Posterior vena cava (tissue), 2 donors: ENCODE measurements around the gene ZNF136. TPM values are rescaled to one million over a fixed set of nuclear protein-coding genes. Genes with fewer than 3 reads are reported as not detected.

Source experiments
- DNase-seq: peaks from one replicate; pipeline ENCODE4 v3.0.0-alpha.2; 2020; ENCODE audit warnings: low spot score
- intact Hi-C, 2 donors: fragments of 100-400 bp; cut with DNase I; formaldehyde crosslinking; loops; one replicate each; pipeline versions ENCODE4 v1.14.1 to v1.14.2; 2022 to 2023
- long read RNA-seq, 2 donors: library from polyadenylated mRNA; unstranded; transcript quantifications; one replicate each; pipeline ENCODE4 v2.0.0, GENCODE V29; 2020 to 2021
- total RNA-seq, 2 donors: library from RNA; stranded (reverse); fragmentation: NEBNext Ultra II Directional; extraction: Animal tissue kit (Norgen Biotek cat#: 25700); gene quantifications; one replicate each; pipeline ENCODE4 v1.2.1, GENCODE V29; 2021
- donor health status: DM: yes; HTN: yes; CAD: no.
- donor health status: DM: yes; HTN: yes; CAD: no.

Gene ZNF136
- 1 to 10 TPM; 9.2 to 9.4 TPM for total RNA-seq
- long read RNA-seq, donor 1, partial matches to known transcripts: 0 of 1 reads
- long read RNA-seq, donor 1, other reads (novel, unspliced or antisense): 1 of 1 reads
- long read RNA-seq, donor 2, transcript ZNF136-201 (4 exons, 3,643 nt): major isoform, 9 of 10 reads
- long read RNA-seq, donor 2, partial matches to known transcripts: 0 of 10 reads
- long read RNA-seq, donor 2, other reads (novel, unspliced or antisense): 1 of 10 reads

DNA sequence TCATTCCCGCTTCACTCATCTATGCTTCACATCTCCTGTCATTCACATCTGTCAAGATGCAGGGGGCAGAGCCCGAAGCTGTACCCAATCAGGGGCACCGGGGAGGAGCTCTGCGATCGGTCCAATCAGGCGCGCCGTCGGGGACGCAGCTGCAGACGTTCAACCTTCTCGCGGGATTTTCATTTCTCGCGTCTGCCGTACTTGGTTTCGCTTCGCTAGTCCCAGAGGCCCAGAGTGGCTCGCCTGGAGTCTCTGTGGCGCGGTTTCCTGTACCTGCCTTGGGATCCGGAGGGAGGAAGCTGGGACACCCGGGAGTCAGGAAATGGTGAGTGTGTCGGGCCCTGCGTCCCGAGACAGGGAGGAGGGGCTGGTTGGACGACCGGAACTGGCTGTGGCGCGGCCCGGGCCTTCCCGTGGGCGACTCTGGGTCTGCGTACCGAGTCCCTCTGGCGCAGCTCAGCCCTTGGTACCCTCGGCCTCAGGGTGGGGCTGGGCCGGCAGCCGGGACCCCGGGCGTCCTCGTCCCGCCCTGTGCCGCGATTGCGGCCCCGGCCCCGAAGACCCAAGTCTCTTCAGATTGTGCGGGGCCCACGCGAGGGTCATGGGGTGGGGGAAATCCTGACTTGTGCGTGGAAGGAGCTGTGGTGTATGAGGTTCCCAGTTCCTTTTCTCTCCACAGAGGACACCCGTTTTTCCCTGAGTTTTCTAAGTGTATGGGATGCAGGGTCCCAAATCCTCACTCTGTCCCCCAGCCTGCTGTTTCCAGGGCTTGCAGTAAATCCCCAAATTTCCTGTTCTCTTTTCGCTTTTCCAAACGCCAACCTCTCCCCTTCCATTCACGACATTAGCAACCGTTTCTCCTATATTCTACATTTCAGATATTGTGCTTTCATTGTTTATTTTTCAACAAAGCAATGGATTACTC is at the start of gene ZNF136:
Gene ZNF136, plus strand, starts transcription at position 215 of the 925 bp plus-strand sequence. Its CDS starts 108 bp downstream, at position 323.
- peak; percentile 98 for DNase-seq
- intact Hi-C loops: no loop called here

DNA sequence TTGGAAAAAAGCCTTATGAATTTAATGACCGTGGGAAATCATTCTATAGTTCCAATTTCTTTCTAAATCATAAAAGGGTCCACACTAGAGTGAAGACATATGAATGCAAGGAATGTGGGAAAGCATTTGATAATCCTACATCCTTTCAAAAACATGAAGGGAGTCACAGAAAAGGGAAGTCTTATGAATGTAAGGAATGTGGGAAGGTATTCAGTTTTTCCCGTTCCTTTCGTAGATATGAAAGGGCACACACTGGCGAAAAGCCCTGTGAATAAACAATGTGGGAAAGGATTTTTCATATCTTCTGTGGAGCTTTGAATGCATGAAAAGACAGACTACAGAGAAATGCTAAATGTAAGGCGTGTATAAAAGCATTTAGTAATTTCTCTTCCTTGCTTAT is 49.8 kb upstream of the ZNF136 start:
- intact Hi-C loops: no loop called here
- no peak for DNase-seq

DNA sequence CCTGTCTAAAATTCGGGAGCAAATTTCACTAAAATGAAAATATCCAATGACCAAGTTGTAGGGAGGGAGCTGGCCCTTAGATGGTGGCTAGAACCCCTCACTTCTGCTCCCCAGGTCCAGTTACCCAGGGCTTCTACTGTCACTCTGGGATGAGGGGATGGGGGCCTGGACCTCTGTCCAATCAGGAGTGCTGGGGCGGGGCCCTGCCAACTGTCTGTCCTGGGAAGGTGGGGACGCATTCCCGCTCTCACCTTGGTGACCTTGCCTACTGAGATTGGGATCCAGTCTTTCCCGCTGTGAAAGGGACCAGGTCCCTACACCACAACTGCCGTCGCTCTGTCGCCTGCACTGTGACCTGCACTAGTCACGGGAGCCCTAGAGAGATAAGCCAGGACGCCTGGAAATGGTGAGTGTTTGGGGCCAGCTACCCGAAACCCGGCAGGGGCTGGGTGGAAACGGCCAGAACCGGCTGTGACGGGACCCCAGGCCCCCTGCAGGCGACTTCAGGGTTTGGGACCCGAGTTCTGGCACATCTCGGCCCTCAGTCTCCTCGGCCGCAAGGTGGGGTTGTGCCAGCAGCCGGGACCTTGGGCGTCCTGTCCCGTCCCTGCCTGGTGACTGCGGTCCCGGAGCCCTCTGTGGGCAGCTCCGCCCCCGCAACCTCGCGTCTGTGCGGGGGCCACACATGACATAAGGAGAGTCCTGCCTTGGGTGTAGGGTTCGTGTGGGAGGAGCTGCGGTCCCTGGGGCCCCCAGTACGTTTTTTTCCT is 45.5 kb upstream of the ZNF136 start:
- DNase-seq: no peak

DNA sequence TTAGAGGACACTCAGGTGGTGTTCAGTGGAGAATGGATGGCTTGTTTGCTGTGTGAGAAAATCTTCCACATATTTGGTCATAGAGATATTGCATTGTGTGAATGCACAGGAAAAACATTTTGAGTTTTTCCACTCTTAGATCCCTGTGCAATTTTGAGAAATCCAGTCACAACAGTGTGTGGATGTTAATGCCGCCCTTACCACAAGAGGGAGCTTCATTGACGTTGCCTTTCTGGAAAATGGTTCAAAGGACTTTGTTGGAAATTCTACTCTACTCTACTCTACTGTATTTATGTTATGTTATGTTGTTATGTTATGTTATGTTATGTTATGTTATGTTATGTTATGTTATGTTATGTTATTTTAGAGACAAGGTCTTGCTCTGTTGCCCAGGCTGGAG is 36.2 kb upstream of the ZNF136 start:
- intact Hi-C loops: no loop called here
- DNase-seq: no peak

More for the DNA sequence above, 45.5 kb upstream of the ZNF136 start:
- intact Hi-C loops: no loop called here

DNA sequence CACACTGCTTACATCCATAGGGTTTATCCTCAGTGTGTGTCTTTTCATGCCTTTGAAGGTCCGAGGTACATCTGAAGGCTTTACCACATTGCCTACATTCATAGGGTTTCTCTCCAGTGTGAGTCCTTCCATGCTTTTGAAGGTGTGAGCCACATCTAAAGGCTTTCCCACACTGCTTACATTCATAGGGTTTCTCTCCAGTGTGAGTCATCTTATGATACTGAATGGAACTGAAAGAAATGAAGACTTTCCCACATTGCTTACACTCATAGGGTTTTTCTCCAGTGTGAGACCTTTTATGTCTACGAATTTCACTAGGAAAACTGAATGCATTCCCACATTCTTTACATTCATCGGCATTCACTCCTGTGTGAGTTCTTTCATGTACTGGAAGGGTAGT is 29.8 kb upstream of the ZNF136 start:
- no peak for DNase-seq
- intact Hi-C loops: loop anchor here in 1 of 2 donors (5.0 kb wide), 1 partner anchor 61 kb away; no protein-coding TSS in a partner anchor

DNA sequence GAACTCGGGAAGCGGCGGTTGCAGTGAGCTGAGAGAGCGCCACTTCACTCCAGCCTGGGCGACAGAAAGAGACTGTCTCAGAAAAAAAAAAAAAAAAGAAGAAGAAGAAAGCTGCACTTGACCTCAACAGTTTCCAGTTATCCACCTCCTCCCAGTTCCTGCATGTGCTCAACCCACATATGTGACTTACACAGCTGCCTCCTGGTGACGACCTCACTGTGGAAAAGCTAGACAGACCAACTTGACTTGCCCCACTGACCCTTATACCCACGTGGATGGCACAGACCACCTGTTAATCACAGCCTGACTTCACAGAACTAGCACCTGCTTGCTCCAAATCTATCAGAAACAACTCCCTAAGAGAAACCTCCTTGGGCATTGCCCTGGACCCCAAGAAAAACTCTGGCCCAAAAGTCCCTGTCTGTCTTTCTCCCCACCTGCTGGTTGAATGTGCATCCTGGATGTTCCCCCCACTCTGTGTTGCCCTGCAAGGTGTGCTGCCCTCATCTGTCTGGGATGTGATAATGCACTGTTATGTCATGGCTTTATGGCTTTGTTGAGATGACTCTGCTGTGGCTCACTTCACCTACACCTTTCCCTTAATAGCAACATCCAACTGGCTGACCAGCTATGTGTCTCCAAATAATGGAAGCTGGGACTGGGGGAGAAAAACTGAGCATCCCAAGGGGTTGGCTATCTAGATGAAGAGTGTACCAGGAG is 25.5 kb upstream of the ZNF136 start:
- intact Hi-C loops: no loop called here
- no peak for DNase-seq

DNA sequence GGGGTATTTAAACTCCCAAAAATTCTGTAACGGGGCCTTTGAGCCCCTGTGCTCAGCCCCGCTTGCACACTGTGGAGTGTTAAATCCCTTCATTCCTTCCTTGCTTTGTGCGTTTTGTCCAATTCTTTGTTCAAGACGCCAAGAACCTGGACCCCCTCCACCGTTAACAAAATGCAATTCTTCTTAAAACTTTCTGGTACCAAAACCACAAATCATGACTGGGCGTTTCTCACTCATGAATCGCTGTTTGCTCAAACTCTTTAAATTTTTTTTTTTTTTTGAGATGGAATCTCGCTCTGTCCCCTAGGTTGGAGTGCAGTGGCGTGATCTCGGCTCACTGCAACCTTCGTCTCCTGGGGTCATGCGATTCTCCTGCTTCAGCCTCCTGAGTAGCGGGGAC is 23.6 kb upstream of the ZNF136 start:
- intact Hi-C loops: no loop called here
- DNase-seq: no peak

DNA sequence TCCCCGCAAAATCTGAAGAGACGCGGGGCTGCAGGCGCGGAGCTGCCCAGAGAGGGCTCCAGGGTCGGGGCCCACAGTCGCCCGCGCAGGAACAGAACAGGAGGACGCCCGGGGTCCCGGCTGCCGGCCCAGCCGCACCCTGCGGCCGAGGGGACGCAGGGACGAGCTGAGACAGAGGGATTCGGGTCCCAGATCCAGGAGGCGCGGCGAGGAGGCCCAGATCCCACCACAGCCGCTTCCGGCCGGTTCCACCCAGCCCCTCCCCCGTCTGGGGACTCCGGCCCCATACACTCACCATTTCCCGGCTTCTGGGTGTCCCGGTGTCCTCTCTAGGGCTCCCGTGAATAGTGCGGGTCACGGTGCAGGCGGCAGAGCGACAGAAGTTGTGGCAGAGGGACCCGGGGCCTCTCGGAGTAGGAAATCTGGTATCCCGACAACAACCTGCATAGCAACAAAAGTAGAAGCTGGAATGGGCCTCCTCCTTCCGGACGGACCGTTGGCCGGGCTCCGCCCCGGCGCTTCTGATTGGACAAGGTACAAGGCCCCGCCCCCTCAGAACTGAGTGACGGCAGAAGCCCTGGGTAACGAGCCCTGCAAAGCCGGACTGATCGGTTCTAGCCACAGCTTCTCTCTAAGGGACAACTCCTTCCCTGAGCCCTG is 22.9 kb upstream of the ZNF136 start, which contains the start of gene ZNF20:
Gene ZNF20, minus strand, starts transcription at position 466 of the 660 bp plus-strand sequence. Its CDS starts 168 bp downstream, at position 298.
- DNase-seq: peak; percentile 99
- intact Hi-C loops: loop anchor here (2.0 to 5.0 kb wide), 3 partner anchors 78 to 178 kb away; partner anchors contain the start of gene ZNF844 (in 1 of the 2)

DNA sequence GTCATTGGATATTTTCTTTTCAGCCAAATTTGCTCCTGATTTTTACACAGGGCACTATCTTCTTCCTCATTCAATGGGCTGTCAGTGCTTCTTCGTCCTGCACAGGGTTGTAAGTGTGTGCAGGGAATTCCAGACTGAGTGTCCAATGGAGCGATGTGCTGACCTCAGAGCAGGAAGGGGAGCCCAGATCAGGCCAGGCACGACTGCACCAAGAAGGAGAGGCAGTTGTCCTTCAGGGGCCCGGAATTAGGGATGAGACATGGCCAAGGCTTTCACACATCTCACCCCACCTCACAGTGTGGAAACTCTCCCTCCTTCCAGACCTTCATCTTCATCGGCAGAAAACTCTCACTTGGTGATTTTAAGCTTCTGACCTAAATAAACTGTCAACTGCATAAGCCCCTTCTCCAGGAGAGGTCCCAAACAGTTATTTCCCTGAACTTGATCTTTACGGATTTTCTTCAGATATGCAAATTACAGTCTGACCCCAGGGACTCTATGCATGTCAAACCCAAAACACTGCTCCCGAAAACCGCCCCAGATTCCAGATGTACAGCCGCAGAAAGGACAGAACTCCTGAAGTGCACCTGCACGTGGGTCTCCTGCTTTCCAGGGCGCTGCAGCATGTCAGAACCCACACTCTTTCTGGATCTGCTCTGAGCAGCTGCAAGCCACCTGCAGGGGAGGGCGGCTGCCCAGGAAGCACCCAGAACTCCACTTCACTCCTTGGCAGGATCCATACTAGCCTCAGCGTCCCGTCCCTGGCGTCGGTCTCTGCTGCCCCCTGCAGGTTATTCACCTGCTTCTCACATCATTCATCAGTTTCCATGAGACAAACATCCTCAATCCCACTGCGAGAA is 22.1 kb upstream of the ZNF136 start:
- intact Hi-C loops: loop anchor here (2.0 to 5.0 kb wide), 3 partner anchors 78 to 178 kb away; partner anchors contain the start of gene ZNF844 (in 1 of the 2)
- peak; percentile 97 for DNase-seq

DNA sequence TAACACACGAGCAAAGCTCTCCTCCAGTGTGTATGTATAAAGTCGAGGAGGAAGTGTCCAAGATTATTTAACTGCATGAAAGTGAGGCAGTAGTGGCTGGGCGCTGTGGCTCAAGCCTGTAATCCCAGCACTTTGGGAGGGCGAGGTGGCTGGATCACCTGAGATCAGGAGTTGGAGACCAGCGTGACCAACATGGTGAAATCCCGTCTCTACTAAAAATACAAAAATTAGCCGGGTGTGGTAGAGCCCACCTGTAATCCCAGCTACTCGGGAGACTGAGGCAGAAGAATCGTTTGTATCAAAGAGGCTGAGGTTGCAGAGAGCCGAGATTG is 21.5 kb upstream of the ZNF136 start:
- intact Hi-C loops: loop anchor here (2.0 to 5.0 kb wide), 3 partner anchors 79 to 179 kb away; partner anchors contain the start of gene ZNF844 (in 1 of the 2)
- no peak for DNase-seq

DNA sequence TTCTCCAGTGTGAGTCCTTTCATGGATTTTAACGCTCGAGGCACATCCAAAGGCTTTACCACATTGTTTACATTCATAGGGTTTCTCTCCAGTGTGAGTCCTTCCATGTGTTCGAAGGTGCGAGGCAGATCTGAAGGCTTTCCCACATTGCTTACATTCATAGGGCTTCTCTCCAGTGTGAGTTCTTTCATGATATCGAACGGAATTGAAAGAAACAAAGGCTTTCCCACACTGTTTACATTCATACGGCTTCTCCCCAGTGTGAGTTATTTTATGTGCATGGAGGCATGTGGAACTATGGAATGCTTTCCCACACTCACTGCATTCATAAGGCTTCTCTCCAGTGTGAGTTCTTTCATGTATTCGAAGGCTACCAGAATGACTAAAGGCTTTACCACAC is 17.5 kb upstream of the ZNF136 start:
- intact Hi-C loops: no loop called here
- no peak for DNase-seq

DNA sequence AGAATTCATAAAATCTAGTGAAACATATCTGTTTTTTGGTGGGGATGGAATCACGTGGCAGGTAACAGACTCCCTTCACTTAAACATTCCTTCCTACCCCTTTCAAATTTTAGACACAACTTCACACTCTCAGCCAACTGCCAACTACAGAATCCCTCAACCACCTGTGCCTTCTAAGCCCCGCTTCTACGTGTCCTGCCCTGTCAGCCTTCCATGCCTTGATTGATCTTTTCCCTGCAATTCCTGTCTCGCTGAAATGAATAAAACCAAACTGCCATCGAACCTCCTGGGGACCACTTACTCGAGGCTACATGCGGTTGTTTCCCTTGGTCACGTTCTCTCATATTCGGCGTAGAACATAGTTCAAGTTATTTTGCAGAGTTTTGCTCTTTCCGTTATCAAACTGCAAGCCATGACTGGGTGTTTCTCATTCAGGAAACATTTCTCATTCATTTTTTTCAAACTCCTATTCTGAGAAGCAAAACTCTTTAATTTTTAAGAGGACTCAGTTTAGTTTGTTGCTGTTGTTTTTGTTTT is 7.5 kb upstream of the ZNF136 start:
- intact Hi-C loops: no loop called here
- no peak for DNase-seq

DNA sequence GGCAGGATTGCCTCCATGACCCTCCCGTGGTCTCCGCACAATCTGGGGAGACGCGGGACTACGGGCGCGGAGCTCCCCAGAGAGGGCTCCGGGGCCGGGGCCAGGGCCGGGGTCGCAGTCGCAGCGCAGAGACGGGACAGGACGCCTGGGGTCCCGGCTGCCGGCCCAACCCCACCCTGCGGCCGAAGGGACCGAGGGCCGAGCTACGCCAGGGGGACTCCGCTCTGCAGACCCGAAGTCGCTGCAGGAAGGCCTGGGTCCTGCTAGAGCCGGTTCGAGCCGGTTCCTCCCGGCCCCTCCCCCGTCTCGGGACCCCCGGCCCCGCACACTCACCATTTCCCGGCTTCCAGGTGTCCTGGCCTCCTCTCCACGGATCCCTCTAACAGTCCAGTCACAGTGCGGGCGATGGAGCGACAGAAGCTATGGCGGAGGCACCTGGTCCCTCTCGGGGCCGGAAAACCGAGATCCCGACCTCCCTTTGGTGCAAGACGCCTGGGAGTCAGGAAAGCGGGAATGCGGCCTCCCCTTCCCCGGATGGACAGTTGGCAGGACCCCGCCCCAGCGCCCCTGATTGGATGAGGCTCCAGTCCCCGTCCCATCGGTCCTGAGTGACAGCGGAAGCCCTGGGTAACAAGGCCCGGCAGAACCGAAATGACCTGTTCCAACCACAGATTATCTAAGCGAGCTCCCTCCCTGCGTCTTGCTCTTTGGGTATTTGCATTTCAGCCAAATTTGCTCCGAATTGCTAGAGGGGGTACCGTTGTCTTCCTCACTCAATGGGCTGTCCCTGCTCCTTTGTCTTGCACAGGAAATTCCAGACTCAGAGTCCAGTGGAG is 6.5 kb upstream of the ZNF136 start, which contains the start of gene ZNF625:
Gene ZNF625, minus strand, starts transcription at position 512 of the 836 bp plus-strand sequence. Its CDS starts 176 bp downstream, at position 336.
- intact Hi-C loops: no loop called here

DNA sequence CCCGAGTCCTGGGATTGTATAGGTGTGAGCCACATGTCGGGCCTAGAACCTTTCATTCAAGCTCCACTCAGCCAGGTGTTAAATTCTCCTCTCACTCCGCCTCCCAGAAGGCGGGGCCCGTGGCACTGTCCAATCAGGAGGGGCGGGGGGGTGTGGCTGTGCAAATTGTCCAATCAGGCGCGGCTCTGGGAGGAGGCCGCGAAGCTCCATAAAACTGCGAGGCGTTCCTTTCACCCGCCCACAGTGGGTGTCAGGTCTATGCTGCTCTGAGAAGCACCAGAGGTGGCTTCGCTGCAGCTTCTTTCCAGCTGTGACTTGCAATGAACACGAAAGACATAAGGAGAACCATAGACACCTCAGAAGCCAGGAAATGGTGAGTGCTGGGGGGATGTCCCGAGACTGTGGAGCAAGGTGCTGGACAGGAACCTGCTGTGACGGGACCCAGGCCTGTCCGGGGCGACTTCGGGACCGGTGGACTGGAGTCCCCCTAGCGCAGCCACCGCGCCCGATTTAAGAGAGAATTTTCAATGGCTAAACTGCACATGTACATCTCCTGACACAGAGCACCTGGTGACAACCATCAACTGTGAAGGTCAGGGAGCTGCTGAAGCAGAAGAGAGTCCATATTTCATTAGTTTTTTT is 3.0 kb upstream of the ZNF136 start:
- intact Hi-C loops: no loop called here
- no peak for DNase-seq

More for the DNA sequence above, 6.5 kb upstream of the ZNF136 start, which contains the start of gene ZNF625:
- peak; percentile 94 for DNase-seq

DNA sequence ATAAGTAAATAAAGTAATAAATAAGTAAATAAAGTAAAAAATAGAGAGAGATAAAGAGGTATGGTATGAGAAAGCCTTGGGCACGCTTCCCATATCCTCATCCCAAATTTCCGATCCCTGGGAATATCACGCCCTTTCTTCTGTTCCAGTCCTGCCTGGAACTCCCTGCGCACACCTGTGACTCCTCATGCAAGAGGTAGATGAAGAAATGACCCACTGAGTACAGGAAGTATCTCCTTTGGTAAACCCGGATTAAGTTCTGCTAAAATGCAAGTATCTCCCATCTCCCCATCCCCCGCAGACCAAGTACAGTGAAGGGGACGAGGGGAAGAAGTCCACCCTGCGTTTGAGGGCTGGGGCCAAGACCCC is 399 bp upstream of the ZNF136 start:
- intact Hi-C loops: no loop called here
- DNase-seq: no peak

DNA sequence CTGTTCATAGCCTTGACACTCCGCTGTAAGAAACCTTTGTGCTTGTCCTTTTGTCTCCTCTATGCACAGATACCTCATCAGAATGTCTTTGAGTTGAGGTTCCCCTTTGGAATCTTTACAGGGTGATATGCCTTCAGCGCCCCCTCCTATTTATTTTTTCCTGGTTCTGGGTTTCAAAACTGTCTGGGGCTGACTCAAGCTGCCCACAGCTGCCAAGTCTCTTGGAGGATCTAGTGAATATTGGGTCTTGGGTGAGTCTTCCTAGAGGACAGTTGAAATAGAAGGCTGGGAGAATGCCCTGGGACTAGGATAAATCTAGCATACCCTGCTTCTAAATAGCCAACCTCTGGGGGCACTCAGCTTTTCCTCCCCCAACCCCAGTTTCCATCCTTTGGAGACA is 930 bp downstream of the ZNF136 start:
- intact Hi-C loops: no loop called here

More for the DNA sequence above, 930 bp downstream of the ZNF136 start:
- DNase-seq: no peak
